Stomach smooth muscle (tissue), 2 donors: ENCODE measurements around the gene MYO9A.

ENCODE experiments used
- H3K27ac ChIP-seq: one replicate; pipeline ENCODE4 v1.7.0; 2013; ENCODE audit warnings: mild to moderate bottlenecking, low read length, inconsistent platforms
- H3K27me3 ChIP-seq, 2 donors: one replicate each; pipeline ENCODE4 v1.7.0; 2013; ENCODE audit warnings: low read length in 2 of 2; ENCODE audit not compliant: insufficient read depth in 2 of 2, control insufficient read depth in 1 of 2
- H3K36me3 ChIP-seq, 2 donors: one replicate each; pipeline ENCODE4 v1.7.0; 2013; ENCODE audit warnings: low read length in 2 of 2; ENCODE audit not compliant: control insufficient read depth in 2 of 2, insufficient read depth in 2 of 2
- H3K4me1 ChIP-seq: one replicate; pipeline ENCODE4 v1.7.0; 2013; ENCODE audit warnings: low read length; ENCODE audit not compliant: control insufficient read depth, insufficient read depth
- H3K4me3 ChIP-seq, 2 donors: one replicate each; pipeline ENCODE4 v1.7.0; 2013; ENCODE audit warnings: low read length in 2 of 2
- H3K9ac ChIP-seq, 2 donors: one replicate each; pipeline ENCODE4 v1.7.0; 2013; ENCODE audit warnings: low read length in 2 of 2, mild to moderate bottlenecking in 1 of 2
- H3K9me3 ChIP-seq, 2 donors: one replicate each; pipeline ENCODE4 v1.7.0; 2013; ENCODE audit warnings: low read length in 2 of 2; ENCODE audit not compliant: control insufficient read depth in 2 of 2
- donor health status: healthy.
- donor health status: Pancreatic carcinoma.

Gene MYO9A

GRCh38 chr15:71788646-71789579, 329.0 kb downstream of the MYO9A start:
- no peaks in the 10 kb centered on the region for H3K9me3 ChIP-seq
- H3K27me3 ChIP-seq, result peaks cover 0 to 6% of the 10 kb centered on the region in 2 donors
- H3K4me1 ChIP-seq, result no peaks in the 10 kb centered on the region
- H3K36me3 ChIP-seq, result no peaks in the 10 kb centered on the region
- H3K9ac ChIP-seq, result no peak overlapping the region
- H3K27ac ChIP-seq, result no peak overlapping the region
- no peak overlapping the region for H3K4me3 ChIP-seq

DNA sequence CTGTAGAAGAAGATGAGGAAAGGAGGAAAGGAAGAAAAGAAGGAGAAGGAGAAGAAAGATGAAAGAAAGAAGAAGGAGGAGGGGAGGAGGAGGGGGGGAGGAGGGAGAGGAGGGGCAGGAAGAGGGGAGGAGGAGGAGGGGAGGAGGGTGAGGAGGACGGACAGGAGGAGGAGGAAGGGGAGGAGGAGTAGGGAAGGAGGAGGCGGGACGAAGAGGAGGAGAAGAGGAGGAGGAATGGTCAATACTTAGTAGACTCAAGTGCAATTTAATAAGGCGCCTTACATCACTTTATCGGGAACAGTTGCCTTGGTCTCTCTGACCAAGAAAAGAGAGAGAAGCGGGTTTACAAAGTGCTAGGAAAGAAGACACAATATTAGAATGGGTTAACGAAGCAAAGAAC, 331.3 kb downstream of the MYO9A start:
- Histone ChIP-seq H3K9ac (no peak overlapping the region), H3K9me3 (no peaks in the 10 kb centered on the region), H3K27ac (no peak overlapping the region), H3K27me3 (peaks cover 0 to 6% of the 10 kb centered on the region in 2 donors), H3K4me3 (no peak overlapping the region), H3K4me1 (no peaks in the 10 kb centered on the region), H3K36me3 (no peaks in the 10 kb centered on the region)

- Histone ChIP-seq H3K27ac (no peak overlapping the region), H3K4me3 (no peak overlapping the region), H3K9ac (no peak overlapping the region), H3K27me3 (peaks cover 0 to 6% of the 10 kb centered on the region in 2 donors), H3K9me3 (no peaks in the 10 kb centered on the region), H3K4me1 (no peaks in the 10 kb centered on the region), H3K36me3 (no peaks in the 10 kb centered on the region)
Measured at GRCh38 chr15:71785996-71786395, 332.0 kb downstream of the MYO9A start.

GRCh38 chr15:71784719-71785118, 333.2 kb downstream of the MYO9A start:
- H3K27ac ChIP-seq, result no peak overlapping the region
- H3K27me3 ChIP-seq, result peaks cover 0 to 6% of the 10 kb centered on the region in 2 donors
- no peaks in the 10 kb centered on the region for H3K36me3 ChIP-seq
- H3K9ac ChIP-seq, result no peak overlapping the region
- no peaks in the 10 kb centered on the region for H3K9me3 ChIP-seq
- no peaks in the 10 kb centered on the region for H3K4me1 ChIP-seq
- no peak overlapping the region for H3K4me3 ChIP-seq

- Histone ChIP-seq H3K4me1 (no peaks in the 10 kb centered on the region), H3K4me3 (no peak overlapping the region), H3K9me3 (no peaks in the 10 kb centered on the region), H3K27ac (no peak overlapping the region), H3K27me3 (peaks cover 0 to 6% of the 10 kb centered on the region in 2 donors), H3K36me3 (no peaks in the 10 kb centered on the region), H3K9ac (no peak overlapping the region)
Measured at GRCh38 chr15:71782422-71783165, 335.4 kb downstream of the MYO9A start.

GRCh38 chr15:71781965-71782265, 336.0 kb downstream of the MYO9A start:
- Histone ChIP-seq H3K4me1 (no peaks in the 10 kb centered on the region), H3K27me3 (peaks cover 0 to 6% of the 10 kb centered on the region in 2 donors), H3K4me3 (no peak overlapping the region), H3K9me3 (no peaks in the 10 kb centered on the region), H3K27ac (no peak overlapping the region), H3K9ac (no peak overlapping the region), H3K36me3 (no peaks in the 10 kb centered on the region)

- Histone ChIP-seq H3K27me3 (peaks cover 0 to 6% of the 10 kb centered on the region in 2 donors), H3K27ac (no peak overlapping the region), H3K4me1 (no peaks in the 10 kb centered on the region)
Measured at GRCh38 chr15:71781179-71781964, 336.6 kb downstream of the MYO9A start.

DNA sequence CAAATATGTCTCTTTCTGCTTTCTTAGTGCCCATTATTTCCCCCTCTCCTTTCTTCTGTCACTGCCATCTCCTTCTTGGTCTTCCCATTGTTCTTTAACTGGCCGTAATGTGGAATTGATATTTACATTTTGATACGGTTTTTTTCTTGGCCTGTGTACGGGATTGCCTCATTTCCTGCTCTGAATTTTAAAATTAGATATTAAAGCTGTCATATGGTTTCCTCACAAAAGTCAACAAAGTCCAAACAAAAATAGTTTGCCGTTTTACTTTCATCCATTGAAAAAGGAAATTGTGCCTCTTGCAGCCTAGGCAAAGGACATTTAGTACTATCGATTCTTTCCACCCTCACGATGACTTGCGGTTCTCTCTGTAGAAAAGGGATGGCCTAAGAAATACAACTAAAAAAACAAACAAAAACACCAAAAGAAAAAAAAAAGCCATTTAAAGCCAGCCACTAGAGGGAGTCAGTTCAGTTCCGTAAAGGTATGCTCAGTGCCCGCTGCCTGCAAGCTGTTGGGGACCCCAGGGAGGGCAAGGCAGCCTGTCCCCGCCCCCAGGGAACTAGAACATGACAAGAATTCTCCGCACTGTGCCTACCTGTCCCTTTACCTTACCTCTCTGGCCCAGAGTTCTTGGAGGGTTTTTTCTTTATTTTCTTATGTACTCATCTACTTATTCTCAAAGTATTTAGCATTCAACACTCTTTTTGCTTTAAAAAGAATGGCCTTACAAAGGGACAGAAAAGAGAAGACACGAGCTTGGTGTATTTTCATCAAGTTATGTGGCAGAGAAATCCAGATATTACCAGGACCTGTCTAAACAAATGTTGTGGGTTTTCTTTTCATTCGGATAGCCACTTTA, 337.6 kb downstream of the MYO9A start:
- H3K27ac ChIP-seq, result no peak overlapping the region
- no peaks in the 10 kb centered on the region for H3K36me3 ChIP-seq
- H3K4me3 ChIP-seq, result no peak overlapping the region
- no peak overlapping the region for H3K9ac ChIP-seq
- H3K9me3 ChIP-seq, result no peaks in the 10 kb centered on the region
- no peaks in the 10 kb centered on the region for H3K4me1 ChIP-seq
- peaks cover 0 to 4% of the 10 kb centered on the region in 2 donors for H3K27me3 ChIP-seq

More at GRCh38 chr15:71781179-71781964, 336.6 kb downstream of the MYO9A start:
- H3K9me3 ChIP-seq, result no peaks in the 10 kb centered on the region
- no peak overlapping the region for H3K4me3 ChIP-seq
- H3K36me3 ChIP-seq, result no peaks in the 10 kb centered on the region
- H3K9ac ChIP-seq, result no peak overlapping the region

GRCh38 chr15:71779073-71779797, 338.7 kb downstream of the MYO9A start:
- no peaks in the 10 kb centered on the region for H3K27me3 ChIP-seq
- no peaks in the 10 kb centered on the region for H3K4me1 ChIP-seq
- no peak overlapping the region for H3K27ac ChIP-seq
- no peaks in the 10 kb centered on the region for H3K9me3 ChIP-seq
- H3K36me3 ChIP-seq, result no peaks in the 10 kb centered on the region
- H3K9ac ChIP-seq, result no peak overlapping the region
- H3K4me3 ChIP-seq, result no peak overlapping the region
